ENCODE results near the gene CHL1. TPM values are rescaled to one million over a fixed set of nuclear protein-coding genes. Genes with fewer than 3 reads are reported as not detected.

CHL1 gene
- total and polyA plus RNA-seq, 2 experiments from 2014 or later = not detected

GRCh38 chr3:249587-250262 is 53.2 kb downstream of the CHL1 start:
- Histone ChIP-seq H3K9me3 (ENCODE audit: low read depth) (no peaks in the 10 kb centered on the region), H3K79me2 (ENCODE audit: insufficient read depth) (no peaks in the 10 kb centered on the region), H3K4me2 (ENCODE audit: unreplicated experiment) (no peak overlapping the region), H3K4me1 (ENCODE audit: insufficient read depth) (no peaks in the 10 kb centered on the region), H3K27ac (no peak overlapping the region), H2AFZ (no peak overlapping the region), H3K9ac (no peak overlapping the region), H4K20me1 (ENCODE audit: insufficient read depth) (no peaks in the 10 kb centered on the region), H3K27me3 (replicated peaks; ENCODE audit: insufficient read depth) (no peaks in the 10 kb centered on the region), H3F3A (ENCODE audit: insufficient read depth) (no peaks in the 10 kb centered on the region), H3K9me2 (ENCODE audit: insufficient read depth) (no peaks in the 10 kb centered on the region), H3K4me3 (no peak overlapping the region), H3K36me3 (ENCODE audit: low read depth) (no peaks in the 10 kb centered on the region)
- TF ChIP-seq EZH2 (IDR thresholded peaks at IDR 0.05; ENCODE audit: insufficient read depth, poor library complexity, severe bottlenecking) = no peak
- TF ChIP-seq EZH2phosphoT487 (IDR thresholded peaks at IDR 0.05; ENCODE audit: insufficient read depth, low read depth) = no peak
- in situ Hi-C loops (cut with MboI) = no loop called here
- no peak for DNase-seq

GRCh38 chr3:256501-256900 is 59.9 kb downstream of the CHL1 start:
- Histone ChIP-seq H3K4me2 (ENCODE audit: unreplicated experiment) (no peak overlapping the region), H3K27me3 (replicated peaks; ENCODE audit: insufficient read depth) (no peaks in the 10 kb centered on the region), H2AFZ (no peak overlapping the region), H3F3A (ENCODE audit: insufficient read depth) (no peaks in the 10 kb centered on the region), H3K9ac (no peak overlapping the region), H3K4me3 (no peak overlapping the region), H3K79me2 (ENCODE audit: insufficient read depth) (no peaks in the 10 kb centered on the region), H3K9me2 (ENCODE audit: insufficient read depth) (no peaks in the 10 kb centered on the region), H3K4me1 (ENCODE audit: insufficient read depth) (no peaks in the 10 kb centered on the region), H3K36me3 (ENCODE audit: low read depth) (no peaks in the 10 kb centered on the region), H4K20me1 (ENCODE audit: insufficient read depth) (no peaks in the 10 kb centered on the region), H3K27ac (no peak overlapping the region), H3K9me3 (ENCODE audit: low read depth) (no peaks in the 10 kb centered on the region)
- TF ChIP-seq EZH2 (IDR thresholded peaks at IDR 0.05; ENCODE audit: insufficient read depth, poor library complexity, severe bottlenecking) (no peak), EZH2phosphoT487 (IDR thresholded peaks at IDR 0.05; ENCODE audit: insufficient read depth, low read depth) (no peak)
- in situ Hi-C loops (cut with MboI) = no loop called here
- DNase-seq = peak; percentile 1
- 39 to 44% methylated on average over 3 of the region's 3 CpGs for WGBS, 2 experiments (ENCODE audit: low coverage in 1 of 2, low lambda C conversion rate in 2 of 2, missing lambda C conversion rate in 2 of 2)

- H3K9me2 ChIP-seq (ENCODE audit: insufficient read depth) = no peaks in the 10 kb centered on the region
- DNase-seq = no peak
- H3K4me2 ChIP-seq (ENCODE audit: unreplicated experiment) = no peak overlapping the region
- no peaks in the 10 kb centered on the region for H3F3A ChIP-seq (ENCODE audit: insufficient read depth)
- WGBS, 2 experiments (ENCODE audit: low coverage in 1 of 2, low lambda C conversion rate in 2 of 2, missing lambda C conversion rate in 2 of 2) = 69 to 70% methylated on average over 6 of the region's 6 CpGs
- in situ Hi-C loops (cut with MboI) = no loop called here
- no peak overlapping the region for H3K27ac ChIP-seq
- no peaks in the 10 kb centered on the region for H3K9me3 ChIP-seq (ENCODE audit: low read depth)
- TF ChIP-seq EZH2 (IDR thresholded peaks at IDR 0.05; ENCODE audit: insufficient read depth, poor library complexity, severe bottlenecking) (no peak), EZH2phosphoT487 (IDR thresholded peaks at IDR 0.05; ENCODE audit: insufficient read depth, low read depth) (no peak)
- no peaks in the 10 kb centered on the region for H3K27me3 ChIP-seq (replicated peaks; ENCODE audit: insufficient read depth)
- H3K4me3 ChIP-seq = no peak overlapping the region
- H2AFZ ChIP-seq = no peak overlapping the region
- H3K79me2 ChIP-seq (ENCODE audit: insufficient read depth) = no peaks in the 10 kb centered on the region
- no peaks in the 10 kb centered on the region for H3K36me3 ChIP-seq (ENCODE audit: low read depth)
- no peaks in the 10 kb centered on the region for H4K20me1 ChIP-seq (ENCODE audit: insufficient read depth)
- H3K9ac ChIP-seq = no peak overlapping the region
- no peaks in the 10 kb centered on the region for H3K4me1 ChIP-seq (ENCODE audit: insufficient read depth)
Observed at GRCh38 chr3:257826-258225, 61.3 kb downstream of the CHL1 start.

- no peaks in the 10 kb centered on the region for H3K36me3 ChIP-seq (ENCODE audit: low read depth)
- no peak overlapping the region for H3K4me3 ChIP-seq
- no peak overlapping the region for H2AFZ ChIP-seq
- H3K27me3 ChIP-seq (replicated peaks; ENCODE audit: insufficient read depth) = no peaks in the 10 kb centered on the region
- no peaks in the 10 kb centered on the region for H3F3A ChIP-seq (ENCODE audit: insufficient read depth)
- H4K20me1 ChIP-seq (ENCODE audit: insufficient read depth) = no peaks in the 10 kb centered on the region
- TF ChIP-seq EZH2phosphoT487 (IDR thresholded peaks at IDR 0.05; ENCODE audit: insufficient read depth, low read depth) (no peak), EZH2 (IDR thresholded peaks at IDR 0.05; ENCODE audit: insufficient read depth, poor library complexity, severe bottlenecking) (no peak)
- in situ Hi-C loops (cut with MboI) = no loop called here
- no peak overlapping the region for H3K9ac ChIP-seq
- H3K4me2 ChIP-seq (ENCODE audit: unreplicated experiment) = no peak overlapping the region
- WGBS, 2 experiments (ENCODE audit: low coverage in 1 of 2, low lambda C conversion rate in 2 of 2, missing lambda C conversion rate in 2 of 2) = 10 to 15% methylated on average over 2 of the region's 2 CpGs
- no peaks in the 10 kb centered on the region for H3K9me2 ChIP-seq (ENCODE audit: insufficient read depth)
- DNase-seq = peak; percentile 18
- 0 out of 2 replicates have a peak, but pooled peaks cover 3% of the 10 kb centered on the region for H3K4me1 ChIP-seq (ENCODE audit: insufficient read depth)
- H3K79me2 ChIP-seq (ENCODE audit: insufficient read depth) = no peaks in the 10 kb centered on the region
- no peak overlapping the region for H3K27ac ChIP-seq
- H3K9me3 ChIP-seq (ENCODE audit: low read depth) = no peaks in the 10 kb centered on the region
Observed at GRCh38 chr3:260898-261297, 64.3 kb downstream of the CHL1 start.
